Upper lobe of left lung (tissue), 4 donors: ENCODE data around the gene MECP2.

ENCODE experiments used
- EP300 ChIP-seq, 4 donors: sonication (generic); formaldehyde crosslinking; IDR thresholded peaks; one replicate each; pipeline ENCODE4 v1.5.1; 2017; ENCODE audit warnings: antibody characterized with exemption in 4 of 4, control low read depth in 2 of 4
- TF ChIP-seq, protein P1 (sequence below), 6 experiments: fragments of 450-650 bp in 4 of 6; fragments of 200-600 bp in 2 of 6; sonication (generic) in 2 of 6; IDR thresholded peaks; one replicate each; pipeline ENCODE4 v1.5.1; 2016 to 2019; ENCODE audit warnings: antibody characterized with exemption in 6 of 6

DNA sequence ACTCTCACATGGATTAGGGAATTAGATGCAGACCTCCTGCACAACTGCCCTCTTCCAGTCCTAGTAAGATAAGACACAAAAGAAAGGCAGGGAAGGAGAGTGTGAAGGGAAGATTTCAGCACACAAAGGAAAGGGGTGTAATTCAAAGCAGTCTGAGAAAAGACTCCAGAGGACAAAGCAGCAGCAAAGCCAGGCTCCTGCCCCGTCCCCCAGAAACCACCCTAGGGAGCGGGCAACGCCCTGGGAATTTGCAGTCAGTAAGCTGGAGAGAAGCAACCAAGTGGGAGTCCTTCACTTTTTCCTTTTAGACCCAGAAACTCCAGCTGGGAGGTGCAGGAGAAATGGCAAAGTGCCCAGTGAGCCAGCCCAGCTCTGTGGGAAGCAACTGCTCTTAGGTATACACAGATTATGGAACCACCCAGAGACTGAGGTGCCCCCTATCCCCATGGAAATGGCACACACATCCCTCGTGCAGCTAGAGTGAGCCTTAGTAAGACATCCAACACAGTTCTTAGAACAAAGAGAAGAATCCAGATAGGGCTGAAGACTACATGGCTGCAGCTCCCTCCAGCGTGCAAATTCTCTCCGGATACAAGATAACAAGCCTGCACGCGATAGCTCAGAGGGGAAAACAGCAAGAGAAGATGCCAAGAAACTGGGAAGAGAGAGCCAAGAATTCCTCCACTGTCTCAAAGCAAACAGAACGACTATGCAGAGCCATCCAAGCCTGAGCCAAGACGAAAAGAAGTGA lies 51.3 kb downstream of the MECP2 start:
- TF ChIP-seq, protein P1, sequence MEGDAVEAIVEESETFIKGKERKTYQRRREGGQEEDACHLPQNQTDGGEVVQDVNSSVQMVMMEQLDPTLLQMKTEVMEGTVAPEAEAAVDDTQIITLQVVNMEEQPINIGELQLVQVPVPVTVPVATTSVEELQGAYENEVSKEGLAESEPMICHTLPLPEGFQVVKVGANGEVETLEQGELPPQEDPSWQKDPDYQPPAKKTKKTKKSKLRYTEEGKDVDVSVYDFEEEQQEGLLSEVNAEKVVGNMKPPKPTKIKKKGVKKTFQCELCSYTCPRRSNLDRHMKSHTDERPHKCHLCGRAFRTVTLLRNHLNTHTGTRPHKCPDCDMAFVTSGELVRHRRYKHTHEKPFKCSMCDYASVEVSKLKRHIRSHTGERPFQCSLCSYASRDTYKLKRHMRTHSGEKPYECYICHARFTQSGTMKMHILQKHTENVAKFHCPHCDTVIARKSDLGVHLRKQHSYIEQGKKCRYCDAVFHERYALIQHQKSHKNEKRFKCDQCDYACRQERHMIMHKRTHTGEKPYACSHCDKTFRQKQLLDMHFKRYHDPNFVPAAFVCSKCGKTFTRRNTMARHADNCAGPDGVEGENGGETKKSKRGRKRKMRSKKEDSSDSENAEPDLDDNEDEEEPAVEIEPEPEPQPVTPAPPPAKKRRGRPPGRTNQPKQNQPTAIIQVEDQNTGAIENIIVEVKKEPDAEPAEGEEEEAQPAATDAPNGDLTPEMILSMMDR (IDR thresholded peaks at IDR 0.05) = no peak
- no peak for TF ChIP-seq EP300 (IDR thresholded peaks at IDR 0.05)
